ENCODE measurements around the gene PIH1D1.
A peak's percentile ranks its signal among the peaks of the same experiment; 100 is the strongest.

GRCh38 chr19:49469828-49470614 lies 18.4 kb upstream of the PIH1D1 start:
- TF ChIP-seq CTCF (IDR thresholded peaks at IDR 0.05) (peak in 1 of 6 experiments; percentile 7), POLR2A (IDR thresholded peaks at IDR 0.05) (no peak)
